ENCODE data around the gene ARHGAP22. TPM values are rescaled to one million over a fixed set of nuclear protein-coding genes. Genes with fewer than 3 reads are reported as not detected.

Gene ARHGAP22
- polyA plus RNA-seq, 1 donor from 2014 or later: 0.15 TPM

DNA sequence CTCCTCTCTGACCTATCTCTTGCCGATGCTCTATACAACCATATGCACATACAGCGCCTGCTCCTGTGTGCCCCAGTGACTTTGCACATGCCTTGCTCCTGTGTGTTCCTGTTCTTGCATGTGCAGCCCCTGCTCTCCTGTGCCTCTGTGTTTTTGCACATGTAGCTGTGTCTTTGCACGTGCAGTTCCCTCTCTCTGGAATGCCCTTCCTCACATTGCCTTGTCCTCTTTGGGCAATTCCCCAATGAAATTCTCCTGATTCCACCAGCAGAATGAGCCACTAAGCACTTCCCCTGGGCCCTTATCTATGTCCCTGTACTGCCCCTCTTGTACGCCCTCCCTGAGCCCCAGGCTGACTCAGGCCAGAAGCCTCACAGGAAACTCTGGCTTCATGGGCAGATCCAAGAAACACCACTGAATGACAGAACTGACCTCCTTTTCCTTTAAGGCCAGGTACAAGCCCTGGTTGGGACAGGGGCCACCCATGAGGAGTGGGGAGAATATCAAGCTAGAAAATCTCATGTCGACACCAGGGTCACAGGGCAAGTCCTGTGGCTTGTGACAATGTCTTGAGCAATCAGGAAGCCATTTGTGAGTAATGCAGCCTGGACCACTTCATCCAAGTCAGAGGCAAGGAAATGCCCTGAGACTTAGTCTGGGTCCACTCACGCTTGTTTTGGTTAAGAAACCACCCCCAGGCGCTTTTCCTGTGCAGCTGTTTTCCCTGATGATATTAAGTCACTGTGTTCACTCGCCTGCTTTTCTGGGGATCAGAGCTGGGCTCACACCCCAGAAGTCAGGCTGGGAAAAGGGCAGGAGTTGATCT lies 1.9 kb upstream of the ARHGAP22 start:
- Histone ChIP-seq H3K27ac (ENCODE audit: low read length) (no peak overlapping the region), H3K27me3 (ENCODE audit: insufficient read depth, low read depth, low read length) (peaks cover 16% of the 10 kb centered on the region), H3K9ac (ENCODE audit: low read length) (no peak overlapping the region), H3K36me3 (ENCODE audit: insufficient read depth, low read length) (no peaks in the 10 kb centered on the region), H4K20me1 (ENCODE audit: insufficient read depth) (no peaks in the 10 kb centered on the region), H2AFZ (ENCODE audit: low read depth, low read length) (no peak overlapping the region), H3K79me2 (replicated peaks; ENCODE audit: insufficient read depth, low read length) (no peaks in the 10 kb centered on the region), H3K4me3 (ENCODE audit: low read length) (no peak overlapping the region), H3K9me3 (ENCODE audit: low read length) (no peaks in the 10 kb centered on the region), H3K9me2 (ENCODE audit: insufficient read depth, low read length) (no peaks in the 10 kb centered on the region), H3K4me2 (ENCODE audit: low read length) (no peak overlapping the region), H3F3A (ENCODE audit: insufficient read depth, low read length, poor library complexity, severe bottlenecking) (no peaks in the 10 kb centered on the region)
- no peak for TF ChIP-seq RAD21 (conservative IDR thresholded peaks at IDR 0.05)
- no peak for TF ChIP-seq REST (IDR thresholded peaks at IDR 0.05; ENCODE audit: borderline replicate concordance)
- no peak for TF ChIP-seq EP300 (conservative IDR thresholded peaks at IDR 0.05; ENCODE audit: poor library complexity, severe bottlenecking)
- no peak for TF ChIP-seq SMC3 (conservative IDR thresholded peaks at IDR 0.05; ENCODE audit: poor library complexity)
- TF ChIP-seq CTCF (IDR thresholded peaks at IDR 0.05; ENCODE audit: poor library complexity, severe bottlenecking): no peak
- no peak for TF ChIP-seq MXI1 (conservative IDR thresholded peaks at IDR 0.05; ENCODE audit: poor library complexity, severe bottlenecking)
- no peak for TF ChIP-seq EZH2 (IDR thresholded peaks at IDR 0.05; ENCODE audit: borderline replicate concordance, insufficient read depth, low read length, poor library complexity, severe bottlenecking)
- TF ChIP-seq POLR2AphosphoS5 (IDR thresholded peaks at IDR 0.05): no peak
- no peak for TF ChIP-seq TAF1 (IDR thresholded peaks at IDR 0.05; ENCODE audit: low read depth)

- no peak overlapping the region for H3K9ac ChIP-seq (ENCODE audit: low read length)
- no peaks in the 10 kb centered on the region for H4K20me1 ChIP-seq (ENCODE audit: insufficient read depth)
- H3K9me2 ChIP-seq (ENCODE audit: insufficient read depth, low read length): no peaks in the 10 kb centered on the region
- TF ChIP-seq REST (IDR thresholded peaks at IDR 0.05; ENCODE audit: borderline replicate concordance) (no peak), POLR2AphosphoS5 (IDR thresholded peaks at IDR 0.05) (no peak)
- H3K27me3 ChIP-seq (ENCODE audit: insufficient read depth, low read depth, low read length): peaks cover 16% of the 10 kb centered on the region
- H3K36me3 ChIP-seq (ENCODE audit: insufficient read depth, low read length): no peaks in the 10 kb centered on the region
- H3K27ac ChIP-seq (ENCODE audit: low read length): no peak overlapping the region
- H2AFZ ChIP-seq (ENCODE audit: low read depth, low read length): no peak overlapping the region
- H3K4me2 ChIP-seq (ENCODE audit: low read length): no peak overlapping the region
- no peaks in the 10 kb centered on the region for H3F3A ChIP-seq (ENCODE audit: insufficient read depth, low read length, poor library complexity, severe bottlenecking)
- H3K4me3 ChIP-seq (ENCODE audit: low read length): no peak overlapping the region
- no peaks in the 10 kb centered on the region for H3K79me2 ChIP-seq (replicated peaks; ENCODE audit: insufficient read depth, low read length)
- H3K9me3 ChIP-seq (ENCODE audit: low read length): no peaks in the 10 kb centered on the region
These were observed 1.1 kb upstream of the ARHGAP22 start for GRCh38 chr10:48605786-48606529.

All from neural cell (in vitro differentiated cells).